ENCODE data around the gene CXCL3. TPM values are rescaled to one million over a fixed set of nuclear protein-coding genes. Genes with fewer than 3 reads are reported as not detected.
A peak's percentile ranks its signal among the peaks of the same experiment; 100 is the strongest.
"Not testable (repeated sequence)": the region's sequence is repeated elsewhere in the genome, so short reads cannot be mapped to it uniquely, and the experiment has no call there.

Gene CXCL3
- total RNA-seq = 1 to 10 TPM in 1 of 2 donors, under 1 TPM in 1; 0.88 to 1.8 TPM
- long read RNA-seq = 0 reads

DNA sequence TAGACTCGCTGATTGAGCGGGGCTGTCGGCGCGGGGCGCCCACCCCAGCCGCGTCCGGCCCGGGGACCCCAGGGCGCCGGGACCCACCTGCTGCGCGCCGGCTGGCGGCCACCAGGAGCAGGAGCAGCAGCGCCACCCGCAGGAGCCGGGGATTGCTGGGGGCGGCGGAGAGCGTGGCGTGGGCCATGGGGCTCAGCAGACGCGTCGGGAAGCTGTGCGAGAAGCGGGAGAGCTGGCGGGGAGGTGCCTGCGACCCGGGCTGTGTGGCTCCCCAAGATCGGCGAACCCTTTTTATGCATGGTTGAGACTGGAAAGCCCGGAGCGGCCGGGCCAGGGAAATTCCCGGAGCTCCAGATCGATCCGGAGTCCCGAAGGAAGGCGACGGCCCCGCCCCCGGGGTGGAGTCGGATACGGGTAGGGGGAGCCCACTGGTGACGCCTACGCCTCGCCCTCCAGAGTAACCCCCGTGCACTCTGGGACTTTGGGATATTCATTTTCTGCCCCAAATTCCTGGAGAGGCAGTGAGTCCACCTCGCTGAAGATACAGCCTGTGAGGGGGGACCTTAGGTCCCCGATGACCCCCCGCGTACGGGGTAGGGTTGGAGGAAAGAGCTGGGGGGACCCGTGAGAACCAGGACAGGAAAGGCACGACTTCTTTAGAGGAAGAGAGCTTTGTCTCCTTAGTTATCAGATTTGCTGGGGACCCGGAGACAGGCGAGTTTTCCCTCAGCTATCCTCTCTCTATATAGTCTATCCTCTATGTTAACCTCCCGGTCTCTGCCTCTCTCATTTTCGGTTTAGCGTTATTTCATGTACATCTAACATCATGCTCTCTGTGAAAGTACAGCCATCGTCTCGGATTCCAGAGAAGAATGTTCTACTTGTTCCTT, at the start of gene CXCL3:
TSS of gene CXCL3 (minus strand) at position 265 of the 890 bp plus-strand sequence. CDS start at position 187, 78 bp downstream.
- intact Hi-C loops (cut with DNase I) = loop anchor here in 1 of 2 donors (10.0 kb wide), 1 partner anchor 96 kb away; no protein-coding TSS in a partner anchor
- ATAC-seq (peak; percentile 92 to 97), DNase-seq (peak; percentile 90)

DNA sequence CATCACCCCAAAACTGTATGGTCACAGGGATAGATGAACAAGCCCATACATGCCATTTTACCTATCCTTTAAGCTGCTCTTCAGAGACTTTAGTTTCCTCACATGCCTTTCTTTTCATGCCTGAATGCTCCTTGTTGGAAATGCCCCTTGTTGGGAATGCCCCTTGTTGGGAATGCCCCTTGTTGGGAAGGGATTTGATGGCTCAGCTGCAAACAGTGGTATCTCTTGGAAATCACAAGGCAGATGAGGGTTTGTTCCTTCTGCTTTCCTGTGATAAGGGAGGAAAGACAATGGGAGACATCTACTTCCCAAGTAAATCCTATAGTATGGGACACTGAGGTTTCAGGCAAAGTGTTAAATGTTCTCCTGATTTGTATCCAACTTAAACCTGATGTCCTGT, 49.0 kb upstream of the CXCL3 start:
- ATAC-seq (no peak), DNase-seq (no peak)
- intact Hi-C loops (cut with DNase I) = no loop called here

DNA sequence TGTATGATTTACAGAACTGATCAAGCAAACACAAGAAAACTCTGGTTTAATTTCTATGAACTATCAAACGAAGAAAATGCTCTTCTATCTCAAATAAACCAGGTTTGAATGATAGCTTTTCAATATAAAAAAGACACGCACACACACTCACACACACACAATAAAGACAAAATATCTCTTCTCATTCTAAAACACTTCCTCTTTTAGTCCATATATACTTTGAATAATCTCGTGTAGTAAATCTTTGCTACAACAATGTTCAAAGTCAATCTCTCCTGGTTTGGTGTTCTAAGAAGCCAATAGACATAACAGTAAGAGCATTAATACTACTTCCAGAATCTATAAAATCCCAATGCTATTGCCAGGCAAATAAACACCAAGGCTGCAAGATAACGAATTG, 47.2 kb upstream of the CXCL3 start:
- no peak for DNase-seq
- no peak for ATAC-seq
- intact Hi-C loops (cut with DNase I) = no loop called here

DNA sequence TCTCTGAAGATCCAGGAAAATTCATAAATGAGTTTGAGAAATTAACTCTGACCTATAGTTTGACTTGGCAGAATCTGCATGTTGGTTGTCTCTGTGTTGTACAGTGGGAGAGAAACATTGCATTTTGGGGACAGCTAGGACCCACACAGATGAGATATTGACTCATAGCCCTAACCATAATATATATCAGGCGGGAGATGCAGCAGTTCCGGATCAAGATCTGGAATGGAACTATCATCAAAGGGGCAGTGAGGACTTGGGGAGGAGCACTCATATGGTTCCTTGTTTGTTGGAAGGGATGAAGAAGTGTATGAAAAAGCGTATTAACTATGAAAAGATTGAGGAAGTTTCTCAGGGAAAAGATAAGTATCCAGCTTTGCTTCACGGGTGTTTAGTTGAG, 46.5 kb upstream of the CXCL3 start:
- intact Hi-C loops (cut with DNase I) = no loop called here
- ATAC-seq = no peak
- no peak for DNase-seq

DNA sequence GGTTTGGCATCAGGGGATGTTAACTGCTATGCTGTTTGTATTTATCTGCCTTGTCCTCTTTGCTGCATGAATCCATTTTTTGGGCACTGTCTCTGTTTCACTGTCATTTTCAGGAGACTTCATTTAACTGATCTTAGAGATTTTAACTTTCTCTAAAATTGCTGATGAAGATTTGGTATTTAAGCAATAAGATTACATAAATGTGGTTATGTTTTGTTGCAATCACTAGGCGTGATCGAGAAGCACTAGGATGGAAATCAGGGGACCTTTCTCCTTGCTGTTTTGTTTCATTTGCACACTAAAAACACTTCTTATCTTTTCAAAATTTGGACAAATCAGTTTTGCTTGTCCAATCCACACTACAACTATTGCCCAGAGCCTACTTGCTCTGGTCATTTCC, 45.1 kb upstream of the CXCL3 start:
- DNase-seq (no peak), ATAC-seq (no peak)
- intact Hi-C loops (cut with DNase I) = no loop called here

DNA sequence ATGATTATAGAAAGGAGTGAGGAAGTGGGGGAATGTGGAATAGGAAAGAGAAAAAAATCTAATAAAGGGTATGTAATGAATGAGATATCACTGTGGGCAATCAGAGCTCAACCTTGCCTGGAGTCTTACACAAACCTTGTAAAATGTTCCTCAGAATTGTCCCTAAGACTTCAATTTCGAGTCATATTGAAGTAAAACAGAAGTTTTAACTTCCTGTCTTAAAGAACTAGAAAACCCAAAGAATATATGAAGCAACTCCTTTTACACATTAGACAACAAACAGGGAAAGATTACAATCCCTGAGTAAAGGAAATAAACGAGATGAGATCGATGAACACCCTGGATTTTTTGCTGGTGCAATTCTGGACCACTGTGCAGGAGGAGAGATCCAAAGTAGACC, 42.5 kb upstream of the CXCL3 start:
- no peak for DNase-seq
- intact Hi-C loops (cut with DNase I) = no loop called here
- no peak for ATAC-seq

DNA sequence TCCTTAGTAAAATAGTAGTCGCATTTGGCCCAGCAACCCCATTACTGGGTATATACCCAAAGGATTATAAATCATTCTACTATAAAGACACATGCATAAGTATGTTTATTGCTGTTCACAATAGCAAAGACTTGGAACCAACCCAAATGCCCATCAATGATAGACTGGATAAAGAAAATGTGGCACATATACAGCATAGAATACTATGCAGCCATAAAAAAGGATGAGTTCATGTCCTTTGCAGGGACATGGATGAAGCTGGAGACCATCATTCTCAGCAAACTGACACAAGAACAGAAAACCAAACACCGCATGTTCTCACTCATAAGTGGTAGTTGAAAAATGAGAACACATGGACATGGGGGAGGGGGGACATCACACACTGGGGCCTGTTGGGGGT, 41.9 kb upstream of the CXCL3 start:
- DNase-seq; ATAC-seq; intact Hi-C loops (cut with DNase I): not testable (repeated sequence)

DNA sequence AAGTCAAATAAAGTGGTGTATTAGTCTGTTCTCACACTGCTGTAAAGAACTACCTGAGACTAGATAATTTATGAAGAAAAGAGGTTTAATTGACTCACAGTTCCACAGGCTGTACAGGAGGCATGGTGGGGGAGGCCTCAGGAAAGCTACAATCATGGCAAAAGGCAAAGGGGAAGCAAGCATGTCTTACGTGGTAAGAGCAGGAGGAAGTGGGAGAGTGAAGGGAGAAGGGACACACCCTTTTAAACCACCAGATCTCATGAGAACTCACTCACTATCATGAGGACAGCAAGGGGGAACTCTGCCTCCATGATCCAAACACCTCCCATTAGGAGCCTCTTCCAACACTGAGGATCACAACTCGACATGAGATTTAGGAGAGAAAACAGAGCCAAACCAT, 40.5 kb upstream of the CXCL3 start:
- peak in 1 of 2 donors; percentile 30 for ATAC-seq
- DNase-seq; intact Hi-C loops (cut with DNase I): not testable (repeated sequence)

DNA sequence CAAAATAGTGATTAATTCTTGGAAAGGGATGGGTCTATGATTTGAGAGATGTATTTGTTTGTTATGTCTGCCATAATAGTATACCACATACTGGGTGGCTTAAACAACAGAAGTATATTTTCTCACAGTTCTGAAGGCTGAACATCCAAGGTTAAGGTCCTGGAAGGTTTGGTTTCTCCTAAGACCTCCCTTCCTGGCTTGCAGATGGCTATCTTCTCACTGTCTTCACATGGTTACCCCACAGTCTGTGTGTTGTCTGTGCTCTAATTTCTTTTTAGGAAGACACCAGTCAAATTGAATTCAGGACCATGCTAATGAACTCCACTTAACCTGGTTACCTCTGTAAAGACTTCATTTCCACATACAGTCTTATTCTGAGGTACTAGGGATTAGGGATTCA, 34.9 kb upstream of the CXCL3 start:
- intact Hi-C loops (cut with DNase I) = no loop called here
- DNase-seq = no peak
- no peak for ATAC-seq

DNA sequence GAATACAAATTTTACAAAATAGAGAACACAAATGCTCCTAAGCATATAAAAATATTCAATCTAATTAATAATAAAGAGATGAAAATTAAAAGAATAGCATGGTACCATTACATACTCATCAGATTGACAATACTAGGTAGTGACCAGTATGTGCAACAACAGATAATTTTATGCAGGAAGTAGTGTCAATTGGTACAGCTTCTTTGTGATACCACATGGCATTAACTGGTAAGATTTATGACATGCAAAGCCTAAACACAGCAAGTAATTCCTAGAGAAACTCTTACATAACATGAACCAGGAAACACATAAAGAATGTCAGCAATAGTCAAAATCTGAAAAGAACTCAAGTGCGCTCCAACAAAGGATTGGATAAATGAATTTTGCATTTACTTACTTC, 34.2 kb upstream of the CXCL3 start:
- intact Hi-C loops (cut with DNase I) = no loop called here
- no peak for ATAC-seq
- DNase-seq = no peak

DNA sequence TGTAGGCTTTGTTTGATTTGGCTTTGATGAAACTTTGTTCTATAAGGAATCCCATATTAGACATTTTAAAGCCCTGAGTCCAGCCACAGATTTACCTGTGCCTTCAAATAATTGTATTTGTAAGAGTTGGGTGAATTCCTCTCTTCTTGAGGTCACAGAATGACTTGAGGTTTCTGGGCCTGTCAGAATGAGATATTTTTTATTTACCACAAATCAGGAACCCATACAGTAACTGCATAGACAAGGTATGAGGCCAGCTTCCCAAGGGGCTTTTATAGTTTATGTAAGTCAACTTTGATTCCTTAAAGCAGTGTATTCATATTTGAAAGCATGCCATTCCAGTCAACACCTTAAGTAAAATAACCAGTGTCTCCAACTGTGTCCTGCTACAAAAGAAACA, 29.1 kb upstream of the CXCL3 start:
- DNase-seq = no peak
- no peak for ATAC-seq
- intact Hi-C loops (cut with DNase I) = no loop called here

DNA sequence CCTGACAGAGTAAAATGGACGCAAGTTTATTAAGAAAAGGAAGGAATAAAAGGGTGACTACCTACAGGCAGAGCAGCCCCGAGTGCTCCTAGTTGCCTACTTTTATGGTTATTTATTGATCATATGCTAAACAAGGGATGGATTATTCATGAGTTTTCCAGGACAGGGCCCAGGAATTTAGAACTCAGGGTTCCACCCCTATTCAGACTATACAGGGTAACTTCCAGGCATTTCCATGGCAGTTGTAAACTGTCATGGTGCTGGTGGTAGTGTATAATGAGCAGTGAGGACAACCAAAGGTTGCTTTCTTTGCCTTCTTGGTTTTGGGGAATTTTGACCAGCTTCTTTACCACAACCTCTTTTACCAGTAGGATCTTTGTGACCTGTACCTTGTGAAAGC, 27.7 kb upstream of the CXCL3 start:
- ATAC-seq (no peak), DNase-seq (no peak)
- intact Hi-C loops (cut with DNase I) = no loop called here

DNA sequence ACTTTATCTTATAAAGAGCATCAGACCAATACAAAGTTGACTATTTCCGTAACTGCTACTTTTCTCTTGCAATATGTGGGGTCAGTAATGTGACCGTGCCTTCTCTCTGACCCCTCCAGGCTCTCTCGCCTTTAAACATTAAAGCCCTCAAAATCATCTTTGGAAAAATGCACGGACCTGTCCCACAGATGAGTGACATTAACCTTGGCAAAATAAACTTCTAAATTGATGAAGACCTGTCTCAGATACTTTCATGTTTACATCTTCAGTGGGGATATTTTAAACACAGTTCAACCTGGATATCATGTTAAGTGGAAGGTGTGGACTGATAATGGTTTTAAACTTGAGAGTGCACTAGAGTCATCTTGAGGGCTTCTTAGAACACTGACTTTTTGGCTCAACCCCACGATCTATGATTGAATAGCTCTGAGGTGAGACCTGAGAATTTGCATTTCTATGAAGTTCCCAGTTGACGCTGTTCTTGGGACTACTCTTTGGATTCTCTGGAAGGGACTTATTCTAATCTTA, 26.7 kb upstream of the CXCL3 start:
- DNase-seq (no peak), ATAC-seq (no peak)
- intact Hi-C loops (cut with DNase I) = no loop called here

DNA sequence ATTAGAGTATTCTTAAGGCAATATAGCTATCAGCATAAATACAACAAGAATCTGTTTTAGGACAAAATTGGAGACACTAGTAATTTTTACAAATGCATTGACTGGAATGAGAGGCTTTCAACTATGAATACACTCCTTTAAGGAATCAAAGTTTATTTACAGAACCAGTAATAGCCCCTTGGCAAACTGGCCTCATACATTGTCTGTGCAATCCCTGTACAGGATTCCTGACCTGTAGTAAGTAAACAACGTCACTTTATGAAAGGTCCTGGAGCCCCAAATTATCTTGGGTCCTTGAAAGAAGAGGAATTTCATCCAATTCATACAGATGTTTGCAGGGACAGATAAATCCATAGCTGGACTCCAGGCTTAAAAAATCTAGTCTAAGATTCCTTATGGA, 25.4 kb upstream of the CXCL3 start:
- no peak for ATAC-seq
- DNase-seq = no peak
- intact Hi-C loops (cut with DNase I) = no loop called here

DNA sequence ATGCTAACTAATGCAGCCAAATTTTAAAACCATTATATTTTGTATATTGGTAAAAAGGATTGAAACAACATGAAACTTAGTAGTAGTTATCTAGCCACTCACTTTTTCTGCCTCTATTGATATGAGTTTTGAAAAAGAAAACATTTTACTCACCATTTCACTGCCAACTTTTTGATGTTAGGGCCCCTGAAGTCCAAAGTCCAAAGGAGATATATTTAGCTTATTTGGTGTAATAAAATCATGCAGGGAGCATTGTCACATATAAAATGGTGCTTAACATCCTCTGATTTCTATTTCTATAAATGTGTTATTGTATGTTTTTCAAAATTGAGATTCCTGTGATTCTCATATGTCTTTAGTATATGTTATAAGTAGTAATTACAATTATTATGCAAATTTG, 24.5 kb upstream of the CXCL3 start:
- DNase-seq = no peak
- intact Hi-C loops (cut with DNase I) = no loop called here
- no peak for ATAC-seq

DNA sequence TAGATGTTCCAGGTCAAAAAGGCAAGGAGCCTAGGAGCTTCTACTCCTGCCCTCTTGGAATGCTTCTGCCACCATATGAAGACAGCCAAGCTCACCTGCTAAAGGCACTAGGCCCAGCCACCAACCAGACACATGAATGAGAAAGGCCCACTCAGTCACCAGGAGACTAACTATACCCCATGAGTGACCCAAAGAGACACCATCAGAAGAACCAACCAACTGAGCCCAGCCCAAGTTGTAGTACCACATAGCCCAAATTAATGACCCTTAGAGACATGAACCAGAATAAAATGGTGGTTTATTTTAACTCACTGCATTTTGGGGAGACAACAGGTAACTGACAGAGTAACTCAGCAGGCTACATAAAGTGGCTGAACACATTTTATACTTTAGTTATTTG, 22.9 kb upstream of the CXCL3 start:
- intact Hi-C loops (cut with DNase I) = no loop called here
- ATAC-seq = no peak
- DNase-seq = no peak

DNA sequence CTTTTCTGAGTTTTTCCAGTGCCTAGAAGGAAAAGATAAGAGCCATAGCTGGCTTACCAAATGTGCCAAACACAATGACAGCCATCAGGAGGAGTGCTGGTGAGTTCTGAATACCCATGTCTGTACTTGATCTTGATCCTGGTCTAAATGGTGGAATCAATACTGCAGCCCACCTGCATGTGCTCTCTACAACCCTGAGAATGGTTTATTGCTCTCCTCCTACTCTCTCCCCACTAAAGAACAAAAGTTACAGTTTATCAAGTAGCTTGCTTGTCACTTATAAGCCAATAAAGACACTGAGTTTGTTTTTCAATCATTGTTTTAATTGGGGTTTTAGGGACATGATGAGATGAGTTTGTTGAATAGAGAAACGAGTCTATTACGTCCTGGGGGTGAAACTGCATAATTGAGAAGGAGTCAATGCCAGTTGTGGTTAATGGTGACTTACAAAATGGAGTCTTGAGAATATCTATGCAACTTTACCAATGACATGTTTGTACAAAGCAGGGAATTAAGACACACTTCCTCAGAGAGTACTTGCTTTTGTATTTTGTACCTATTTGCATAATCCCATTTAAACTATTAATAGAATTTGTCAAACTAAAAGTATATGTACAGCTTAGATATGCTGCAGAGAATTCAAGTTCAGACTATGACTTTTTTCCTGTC, 20.8 kb upstream of the CXCL3 start:
- ATAC-seq (no peak), DNase-seq (no peak)
- intact Hi-C loops (cut with DNase I) = no loop called here

DNA sequence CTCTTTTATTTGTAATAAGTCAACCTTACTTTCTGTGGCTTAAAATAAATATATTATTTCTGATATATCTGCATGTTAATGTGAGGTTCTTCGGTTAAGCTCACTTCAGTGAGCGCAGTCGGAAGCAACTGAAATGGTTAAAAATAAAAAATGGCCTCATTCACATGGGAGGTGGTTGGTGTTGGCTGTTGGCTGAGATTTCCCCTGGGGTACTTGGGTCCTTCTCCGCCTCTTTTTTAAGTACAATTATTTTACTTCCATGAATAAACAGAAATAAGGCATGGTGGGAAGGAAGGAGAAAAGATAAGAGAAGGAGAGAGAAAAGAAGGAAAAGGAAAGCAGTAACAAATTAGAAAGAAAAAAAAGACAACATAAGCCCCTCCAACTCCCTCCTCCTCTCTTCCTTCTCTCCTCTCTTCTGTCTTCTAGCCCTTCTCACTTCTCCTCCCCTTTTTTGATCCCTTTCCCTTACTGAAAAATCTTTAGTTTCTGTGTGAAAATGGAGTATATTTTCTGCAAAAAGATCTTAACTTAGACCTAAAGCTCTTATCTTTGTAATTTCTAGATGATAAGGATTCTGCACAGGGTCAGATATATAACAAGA, 19.7 kb upstream of the CXCL3 start:
- no peak for ATAC-seq
- intact Hi-C loops (cut with DNase I) = no loop called here

DNA sequence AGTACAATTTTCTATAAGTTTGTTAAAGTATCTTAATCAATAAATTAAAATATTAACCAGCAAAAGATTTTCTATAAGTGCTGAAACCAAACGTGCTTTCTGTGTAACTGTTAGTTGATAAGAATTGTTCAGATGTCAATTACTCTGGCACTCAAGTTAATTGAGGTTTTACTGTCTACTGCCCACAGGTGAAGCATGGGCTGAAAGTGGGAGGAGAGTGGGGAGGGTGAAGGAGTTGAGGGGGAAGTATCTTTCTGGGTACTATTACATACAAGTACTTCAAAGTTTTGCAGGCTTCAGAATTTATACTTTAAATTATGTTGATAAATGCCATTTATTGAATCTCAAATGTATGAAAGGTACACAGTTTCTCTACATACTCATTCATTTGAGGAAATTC, 19.1 kb upstream of the CXCL3 start:
- ATAC-seq = no peak
- DNase-seq = no peak
- intact Hi-C loops (cut with DNase I) = no loop called here

More for the DNA sequence above, 19.7 kb upstream of the CXCL3 start:
- DNase-seq = no peak
